Endothelial cell (in vitro differentiated cells): ENCODE results near the gene ANKFN1. TPM values are rescaled to one million over a fixed set of nuclear protein-coding genes. Genes with fewer than 3 reads are reported as not detected.

ENCODE experiments used
- DNase-seq: peaks from one replicate; pipeline ENCODE4 v3.0.0; 2021; ENCODE audit warnings: low spot score
- H3K27ac Mint-ChIP-seq: one replicate; pipeline ENCODE4 v1.8.0; 2021; ENCODE audit warnings: mixed read lengths, inconsistent platforms; ENCODE audit not compliant: unreplicated experiment
- H3K27me3 Mint-ChIP-seq: one replicate; pipeline ENCODE4 v1.8.0; 2021; ENCODE audit warnings: mild to moderate bottlenecking, moderate library complexity, mixed read lengths, inconsistent platforms; ENCODE audit not compliant: unreplicated experiment
- H3K36me3 Mint-ChIP-seq: one replicate; pipeline ENCODE4 v1.8.0; 2021; ENCODE audit warnings: mild to moderate bottlenecking, low read depth, mixed read lengths, inconsistent platforms; ENCODE audit not compliant: unreplicated experiment
- H3K4me1 Mint-ChIP-seq: one replicate; pipeline ENCODE4 v1.8.0; 2021; ENCODE audit warnings: mild to moderate bottlenecking, mixed read lengths, inconsistent platforms; ENCODE audit not compliant: unreplicated experiment
- H3K4me3 Mint-ChIP-seq: one replicate; pipeline ENCODE4 v1.8.0; 2021; ENCODE audit warnings: mild to moderate bottlenecking, mixed read lengths, inconsistent platforms; ENCODE audit not compliant: unreplicated experiment
- H3K9me3 Mint-ChIP-seq: one replicate; pipeline ENCODE4 v1.8.0; 2021; ENCODE audit warnings: mixed read lengths, inconsistent platforms; ENCODE audit not compliant: unreplicated experiment
- CTCF ChIP-seq: fragments of 200-600 bp; sonication (generic); IDR thresholded peaks from one replicate; pipeline ENCODE4 v1.5.0; 2021; ENCODE audit warnings: antibody characterized with exemption; ENCODE audit not compliant: unreplicated experiment
- total RNA-seq: library from RNA; stranded (reverse); fragmentation: NEBNext Ultra II Directional; extraction: Animal tissue kit (Norgen Biotek cat#: 25700); gene quantifications from one replicate; pipeline ENCODE4 v1.2.1, GENCODE V29; 2021; ENCODE audit not compliant: unreplicated experiment

Gene ANKFN1
- total RNA-seq, 1 donor from 2014 or later, result not detected

DNA sequence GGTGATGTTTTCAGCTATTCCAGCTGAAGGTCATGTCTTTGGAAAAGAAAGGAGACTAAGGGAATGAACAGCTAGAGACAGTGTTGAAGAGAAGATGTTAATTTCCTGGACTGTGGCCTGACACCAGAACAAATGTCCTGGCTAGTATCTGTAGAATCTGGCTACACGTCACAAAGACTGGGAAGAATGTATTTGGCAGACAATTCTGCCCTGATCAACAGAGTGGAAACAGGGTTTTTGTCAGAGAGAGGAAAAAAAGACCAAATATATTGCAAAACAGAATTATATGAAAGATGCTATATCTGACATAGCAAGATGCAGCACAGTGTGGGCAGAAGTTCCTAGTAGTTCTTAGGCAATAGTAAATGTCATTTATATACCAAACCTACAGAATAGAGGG lies 17.0 kb upstream of the ANKFN1 start:
- no peak overlapping the region for H3K27ac Mint-ChIP-seq
- no peak for TF ChIP-seq CTCF
- no peak overlapping the region for H3K4me3 Mint-ChIP-seq
- no peaks in the 10 kb centered on the region for H3K9me3 Mint-ChIP-seq
- no peaks in the 10 kb centered on the region for H3K36me3 Mint-ChIP-seq
- H3K27me3 Mint-ChIP-seq, result no peaks in the 10 kb centered on the region
- no peaks in the 10 kb centered on the region for H3K4me1 Mint-ChIP-seq
- DNase-seq, result no peak

- no peaks in the 10 kb centered on the region for H3K9me3 Mint-ChIP-seq
- H3K4me1 Mint-ChIP-seq, result no peaks in the 10 kb centered on the region
- no peak overlapping the region for H3K27ac Mint-ChIP-seq
- no peaks in the 10 kb centered on the region for H3K36me3 Mint-ChIP-seq
- no peak for TF ChIP-seq CTCF
- DNase-seq, result no peak
- peaks cover 2% of the 10 kb centered on the region for H3K27me3 Mint-ChIP-seq
- H3K4me3 Mint-ChIP-seq, result no peak overlapping the region
Observed at GRCh38 chr17:56141046-56141839, 12.0 kb upstream of the ANKFN1 start.

DNA sequence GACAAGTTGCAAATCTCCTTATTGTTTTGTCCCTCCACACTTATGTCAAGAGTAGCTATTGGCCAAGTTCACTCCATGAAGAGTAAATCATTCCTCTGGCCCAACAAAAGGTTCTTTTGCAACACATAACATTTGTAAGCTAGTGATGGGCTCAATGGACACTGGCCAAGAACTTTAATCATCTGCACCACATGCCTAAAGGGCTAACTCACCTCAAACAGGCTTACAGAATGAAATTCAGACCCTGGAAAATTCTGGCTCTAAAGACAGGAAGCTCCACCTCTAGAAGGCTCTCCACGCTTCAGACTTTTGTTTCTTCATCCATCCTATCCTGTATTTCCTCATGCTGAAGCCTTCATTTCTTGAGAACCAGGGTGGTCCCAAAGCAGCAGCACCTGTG lies 10.9 kb upstream of the ANKFN1 start:
- Mint-ChIP-seq H3K27me3 (peaks cover 2% of the 10 kb centered on the region), H3K9me3 (no peaks in the 10 kb centered on the region), H3K27ac (no peak overlapping the region), H3K36me3 (no peaks in the 10 kb centered on the region), H3K4me1 (no peaks in the 10 kb centered on the region), H3K4me3 (no peak overlapping the region)
- TF ChIP-seq CTCF, result no peak
- DNase-seq, result no peak

DNA sequence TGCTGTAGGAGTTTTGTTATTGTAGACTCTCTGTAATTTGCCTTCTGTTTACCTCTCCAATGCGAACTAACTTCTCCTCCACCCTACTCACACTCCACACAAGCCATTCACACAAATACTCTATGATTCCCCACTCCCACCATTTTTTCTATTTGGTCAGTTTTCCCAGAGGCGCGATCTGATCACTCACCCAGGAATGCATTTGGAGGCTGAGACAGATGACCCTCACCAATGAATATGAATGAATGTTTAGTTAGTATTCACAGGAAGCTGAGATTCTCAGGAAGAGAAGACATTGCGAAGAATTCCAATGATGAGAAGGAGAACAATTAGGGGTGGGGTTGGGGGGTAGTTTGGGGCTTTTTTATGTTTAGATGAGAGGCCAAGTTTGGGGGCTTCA lies 10.5 kb upstream of the ANKFN1 start:
- no peak for TF ChIP-seq CTCF
- Mint-ChIP-seq H3K36me3 (no peaks in the 10 kb centered on the region), H3K4me1 (no peaks in the 10 kb centered on the region), H3K9me3 (no peaks in the 10 kb centered on the region), H3K27me3 (peaks cover 2% of the 10 kb centered on the region), H3K27ac (no peak overlapping the region), H3K4me3 (no peak overlapping the region)
- no peak for DNase-seq

DNA sequence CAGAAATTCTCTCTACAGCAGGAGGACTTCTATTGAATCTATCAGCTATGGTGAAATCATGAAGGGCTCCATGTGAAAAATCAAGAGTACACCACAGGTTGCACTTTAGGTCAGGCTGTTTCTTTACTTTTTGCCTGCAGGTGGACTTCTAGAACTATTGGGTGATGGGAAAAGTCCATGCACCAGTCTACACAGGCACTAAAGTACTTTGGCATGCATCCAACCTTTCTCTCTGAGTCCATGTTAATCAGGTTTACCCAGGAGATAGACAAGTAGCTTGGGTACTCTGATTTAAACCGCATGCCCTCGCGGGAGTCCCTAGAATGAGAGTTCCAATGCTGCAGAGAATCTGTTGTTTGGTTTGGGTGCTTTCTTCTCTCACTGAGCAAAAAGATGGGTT lies 9.1 kb upstream of the ANKFN1 start:
- no peaks in the 10 kb centered on the region for H3K36me3 Mint-ChIP-seq
- TF ChIP-seq CTCF, result no peak
- no peak for DNase-seq
- H3K27ac Mint-ChIP-seq, result no peak overlapping the region
- peaks cover 2% of the 10 kb centered on the region for H3K27me3 Mint-ChIP-seq
- H3K9me3 Mint-ChIP-seq, result no peaks in the 10 kb centered on the region
- H3K4me3 Mint-ChIP-seq, result no peak overlapping the region
- H3K4me1 Mint-ChIP-seq, result no peaks in the 10 kb centered on the region
